Breast epithelium (tissue), 3 donors: ENCODE results near the gene C8G.

Experiments
- CTCF ChIP-seq, 3 donors: fragments of 450-650 bp; IDR thresholded peaks; one replicate each; pipeline ENCODE4 v1.5.1; 2016 to 2017; ENCODE audit warnings: antibody characterized with exemption in 3 of 3, mild to moderate bottlenecking in 3 of 3, moderate library complexity in 3 of 3
- POLR2A ChIP-seq: fragments of 450-650 bp; IDR thresholded peaks from one replicate; pipeline ENCODE4 v1.6.1; 2016; ENCODE audit warnings: antibody characterized with exemption, mild to moderate bottlenecking, moderate library complexity

DNA sequence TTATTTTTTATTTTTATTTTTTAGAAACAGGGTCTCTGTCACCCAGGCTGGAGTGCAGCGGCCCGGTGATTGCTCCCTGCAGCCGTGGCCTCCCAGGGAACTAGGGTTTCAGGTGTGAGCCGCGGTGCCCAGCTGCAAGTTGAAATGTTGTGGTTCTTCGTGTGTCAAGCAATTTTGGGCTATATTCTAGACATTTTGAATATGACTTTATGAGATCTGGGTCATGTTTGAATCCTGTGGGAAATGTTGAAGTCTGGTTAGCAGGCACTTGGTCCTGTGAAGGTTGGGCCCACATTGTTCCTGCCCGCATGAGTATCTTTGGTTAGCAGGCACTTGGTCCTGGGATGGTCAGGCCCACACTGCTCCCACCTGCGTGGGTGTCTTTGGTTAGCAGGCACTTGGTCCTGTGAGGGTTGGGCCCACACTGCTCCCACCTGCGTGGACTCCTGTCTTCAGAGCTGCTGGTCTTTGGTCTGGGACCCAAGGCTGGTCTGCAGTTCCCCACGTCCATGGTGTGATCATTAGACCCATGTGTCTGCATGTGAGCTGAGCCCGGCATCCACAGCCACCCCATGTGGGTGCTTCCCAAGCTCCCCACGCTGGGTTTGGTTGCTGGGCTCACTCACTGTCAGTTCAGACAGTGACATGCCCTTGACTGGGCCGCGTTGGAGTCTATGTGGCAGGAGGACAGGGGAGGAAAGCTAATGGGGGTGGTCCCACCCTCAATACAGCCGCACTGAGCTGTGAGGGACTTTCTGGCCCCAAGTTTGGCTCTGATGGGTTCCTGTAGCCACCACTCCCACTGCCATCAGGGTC, 7.6 kb upstream of the C8G start:
- TF ChIP-seq POLR2A, result no peak
- no peak for TF ChIP-seq CTCF (IDR thresholded peaks at IDR 0.05)
